SK-N-SH (cell line): ENCODE results near the gene TSHZ3. TPM values are rescaled to one million over a fixed set of nuclear protein-coding genes. Genes with fewer than 3 reads are reported as not detected.

Experiments used
- CTCF ChIA-PET: fragments of 300-600, 350-600 bp; formaldehyde crosslinking; extraction: SDS; loops from one replicate; lab custom pipeline; 2021; lab: Yijun Ruan, JAX
- POLR2A ChIA-PET: fragments of 350-600 bp; sonication (Branson Sonifier 250); formaldehyde crosslinking; extraction: SDS; loops from one replicate; lab custom pipeline; 2020; ENCODE audit warnings: antibody characterized with exemption, inconsistent platforms; lab: Yijun Ruan, JAX
- DNase-seq: peaks from one replicate; pipeline ENCODE4 v3.0.0; 2012
- H2AFZ ChIP-seq: fragments of 200-600 bp; sonication (generic); 2 replicates; pipeline ENCODE4 v1.8.1; 2016; ENCODE audit warnings: antibody characterized with exemption, mild to moderate bottlenecking, low read depth
- H3F3A ChIP-seq: fragments of 200-600 bp; sonication (generic); replicated peaks from 2 replicates; pipeline ENCODE3; 2016; ENCODE audit warnings: antibody characterized with exemption, mild to moderate bottlenecking; ENCODE audit not compliant: insufficient read depth
- H3K27ac ChIP-seq, 2 experiments: fragments of 200-500 bp in 1 of 2; fragments of 200-600 bp in 1 of 2; sonication (Bioruptor generic) in 1 of 2; sonication (generic), shearing (Covaris generic) in 1 of 2; 2 replicates each; pipeline versions ENCODE4 v1.5.1 to v1.6.1; 2014 to 2016; ENCODE audit warnings: low read depth in 2 of 2, inconsistent platforms in 1 of 2, low read length in 1 of 2, mild to moderate bottlenecking in 1 of 2, mixed read lengths in 1 of 2
- H3K27me3 ChIP-seq: fragments of 200-600 bp; sonication (generic), shearing (Covaris generic); 2 replicates; pipeline ENCODE4 v1.6.1; 2016; ENCODE audit warnings: mixed run types; ENCODE audit not compliant: insufficient read depth
- H3K36me3 ChIP-seq, 2 experiments: fragments of 200-500 bp in 1 of 2; fragments of 200-600 bp in 1 of 2; sonication (Bioruptor generic) in 1 of 2; sonication (generic) in 1 of 2; replicated peaks in 1 of 2; 2 replicates each; pipeline versions ENCODE3 to v1.5.1; 2014 to 2016; ENCODE audit warnings: low read length in 1 of 2, mild to moderate bottlenecking in 1 of 2; ENCODE audit not compliant: insufficient read depth in 2 of 2, control insufficient read depth in 1 of 2
- H3K4me1 ChIP-seq, 2 experiments: fragments of 200-500 bp in 1 of 2; fragments of 200-600 bp in 1 of 2; sonication (Bioruptor generic) in 1 of 2; sonication (generic), shearing (Covaris generic) in 1 of 2; 2 replicates each; pipeline versions ENCODE4 v1.5.1 to v1.6.1; 2014 to 2016; ENCODE audit warnings: low read depth in 1 of 2, low read length in 1 of 2, mixed run types in 1 of 2; ENCODE audit not compliant: insufficient read depth in 2 of 2, control insufficient read depth in 1 of 2
- H3K4me2 ChIP-seq: fragments of 200-600 bp; sonication (generic), shearing (Covaris generic); 2 replicates; pipeline ENCODE4 v1.6.1; 2017; ENCODE audit warnings: mixed run types
- H3K4me3 ChIP-seq, 2 experiments: fragments of 200-500 bp in 1 of 2; fragments of 200-600 bp in 1 of 2; sonication (Bioruptor generic) in 1 of 2; sonication (generic), shearing (Covaris generic) in 1 of 2; 2 replicates each; pipeline versions ENCODE4 v1.5.1 to v1.8.1; 2014 to 2016; ENCODE audit warnings: low read depth in 2 of 2, inconsistent platforms in 1 of 2, low read length in 1 of 2, mild to moderate bottlenecking in 1 of 2, mixed read lengths in 1 of 2, moderate library complexity in 1 of 2
- H3K79me2 ChIP-seq: fragments of 200-600 bp; sonication (generic); 2 replicates; pipeline ENCODE4 v1.8.1; 2017; ENCODE audit warnings: mild to moderate bottlenecking; ENCODE audit not compliant: insufficient read depth
- H3K9ac ChIP-seq: fragments of 200-600 bp; sonication (generic); 2 replicates; pipeline ENCODE4 v1.6.1; 2017; ENCODE audit warnings: mixed run types
- H3K9me2 ChIP-seq: fragments of 200-600 bp; sonication (generic); 2 replicates; pipeline ENCODE4 v1.6.1; 2017; ENCODE audit warnings: mixed run types
- H3K9me3 ChIP-seq: fragments of 200-600 bp; sonication (generic); 2 replicates; pipeline ENCODE4 v1.6.1; 2017; ENCODE audit warnings: mixed run types, mild to moderate bottlenecking, moderate library complexity
- H4K20me1 ChIP-seq: fragments of 200-600 bp; sonication (generic); 2 replicates; pipeline ENCODE4 v1.6.1; 2017; ENCODE audit warnings: mild to moderate bottlenecking, mixed run types; ENCODE audit not compliant: insufficient read depth
- CHD2 ChIP-seq: fragments of 150-350 bp; IDR thresholded peaks from 2 replicates; pipeline ENCODE4 v1.6.1; 2018; ENCODE audit warnings: low read length; ENCODE audit not compliant: partially characterized antibody
- CTCF ChIP-seq: fragments of 200-600 bp; sonication (generic); IDR thresholded peaks from 2 replicates; pipeline ENCODE4 v1.6.1; 2017; ENCODE audit warnings: antibody characterized with exemption, mild to moderate bottlenecking, moderate library complexity
- EP300 ChIP-seq, 2 experiments: IDR thresholded peaks; 2 replicates each; pipeline versions ENCODE4 v1.4.0 to v1.6.1; 2012; ENCODE audit warnings: borderline replicate concordance in 1 of 2, low read depth in 1 of 2, low read length in 1 of 2
- FOXJ3 ChIP-seq: sonication (generic); formaldehyde crosslinking; IDR thresholded peaks from 2 replicates; pipeline ENCODE4 v1.5.1; 2020; ENCODE audit warnings: mild to moderate bottlenecking, missing genetic modification reagents
- JUND ChIP-seq: IDR thresholded peaks from 2 replicates; pipeline ENCODE4 v1.4.0; 2012
- MEF2A ChIP-seq: IDR thresholded peaks from 2 replicates; pipeline ENCODE4 v1.4.0; 2012; ENCODE audit warnings: low read depth, borderline replicate concordance
- MXI1 ChIP-seq: IDR thresholded peaks from 2 replicates; pipeline ENCODE4 v1.6.1; 2012; ENCODE audit warnings: mild to moderate bottlenecking, low read depth, low read length, improper control_type of control experiment
- NFIC ChIP-seq: IDR thresholded peaks from 2 replicates; pipeline ENCODE4 v1.4.0; 2012; ENCODE audit warnings: borderline replicate concordance
- RCOR1 ChIP-seq: fragments of 150-350 bp; IDR thresholded peaks from 2 replicates; pipeline ENCODE4 v1.6.1; 2017; ENCODE audit warnings: antibody characterized with exemption, low read length
- REST ChIP-seq: IDR thresholded peaks from 2 replicates; pipeline ENCODE4 v1.6.1; 2012; ENCODE audit warnings: mild to moderate bottlenecking, low read depth, low read length, moderate library complexity
- TEAD4 ChIP-seq: IDR thresholded peaks from 2 replicates; pipeline ENCODE4 v1.4.0; 2012; ENCODE audit warnings: mild to moderate bottlenecking, borderline replicate concordance; ENCODE audit not compliant: insufficient read depth
- ZBTB33 ChIP-seq: IDR thresholded peaks from 2 replicates; pipeline ENCODE4 v1.4.0; 2012; ENCODE audit warnings: low read depth, borderline replicate concordance
- WGBS: methylation state at CpG from one replicate; pipeline ENCODE4 v1.1.6; 2017; ENCODE audit warnings: low lambda C conversion rate; 5-methylcytosine and 5-hydroxymethylcytosine counted together
- polyA plus RNA-seq, 3 experiments: library from polyadenylated mRNA; depleted of rRNA; stranded (reverse); fragments of >200 nt; gene quantifications; 2 replicates each; pipeline ENCODE4 v1.2.3, GENCODE V29; 2012

Gene TSHZ3
- polyA plus RNA-seq, 1 of the 3 experiments (the other 2 are of a cell fraction) = 3.3 TPM

GRCh38 chr19:31255831-31256592 is 93.2 kb downstream of the TSHZ3 start:
- no peaks in the 10 kb centered on the region for H4K20me1 ChIP-seq
- WGBS = 57% methylated on average over 9 of the region's 11 CpGs
- H3K4me1 ChIP-seq = peaks cover 0 to 9% of the 10 kb centered on the region in 2 experiments; a peak in 1 of 4 replicates
- CTCF ChIA-PET = no interaction called here
- no peaks in the 10 kb centered on the region for H3K79me2 ChIP-seq
- H3K9ac ChIP-seq = no peak overlapping the region
- no peak overlapping the region for H3K27ac ChIP-seq
- H3K27me3 ChIP-seq = no peaks in the 10 kb centered on the region
- no peaks in the 10 kb centered on the region for H3K36me3 ChIP-seq
- H3K4me2 ChIP-seq = no peak overlapping the region
- H3K9me3 ChIP-seq = no peaks in the 10 kb centered on the region
- no peak for DNase-seq
- TF ChIP-seq JUND = no peak
- no peak for TF ChIP-seq CHD2
- TF ChIP-seq RCOR1 = no peak
- TF ChIP-seq CTCF = no peak
- no peak for TF ChIP-seq NFIC
- no peak for TF ChIP-seq MXI1
- no peak for TF ChIP-seq ZBTB33
- no peak for TF ChIP-seq TEAD4
- no peak for TF ChIP-seq MEF2A
- no peak for TF ChIP-seq FOXJ3 (CRISPR knock-in tag)
- TF ChIP-seq REST = no peak
- TF ChIP-seq EP300 (IDR thresholded peaks at IDR 0.05; ENCODE audit: borderline replicate concordance in 1 of 2, low read depth in 1 of 2, low read length in 1 of 2) = no peak
- no peaks in the 10 kb centered on the region for H3F3A ChIP-seq
- no peaks in the 10 kb centered on the region for H3K9me2 ChIP-seq
- H2AFZ ChIP-seq = no peak overlapping the region
- POLR2A ChIA-PET = no interaction called here
- no peak overlapping the region for H3K4me3 ChIP-seq
